Smooth muscle cell (in vitro differentiated cells): ENCODE results near the gene IPO11. TPM values are rescaled to one million over a fixed set of nuclear protein-coding genes. Genes with fewer than 3 reads are reported as not detected.

Experiments
- DNase-seq: peaks from one replicate; lab custom pipeline; 2025; ENCODE audit not compliant: unreplicated experiment; lab: John Stamatoyannopoulos, UW
- H2AFZ ChIP-seq: fragments of 200-600 bp; sonication (generic); 2 replicates; pipeline ENCODE4 v1.6.0; 2016; ENCODE audit warnings: antibody characterized with exemption, low read depth, mild to moderate bottlenecking
- H3F3A ChIP-seq: fragments of 200-600 bp; sonication (generic); 2 replicates; pipeline ENCODE4 v1.6.0; 2017; ENCODE audit warnings: antibody characterized with exemption, low read depth
- H3K27ac ChIP-seq: fragments of 200-600 bp; sonication (generic); 2 replicates; pipeline ENCODE4 v1.5.1; 2016; ENCODE audit warnings: low read depth, mild to moderate bottlenecking
- H3K27me3 ChIP-seq: fragments of 200-600 bp; sonication (generic); 2 replicates; pipeline ENCODE4 v1.6.1; 2016; ENCODE audit warnings: low read depth, mild to moderate bottlenecking
- H3K36me3 ChIP-seq: fragments of 200-600 bp; sonication (generic); 2 replicates; pipeline ENCODE4 v1.5.1; 2016; ENCODE audit warnings: low read depth
- H3K4me1 ChIP-seq: fragments of 200-600 bp; sonication (generic); 2 replicates; pipeline ENCODE4 v1.5.1; 2016; ENCODE audit warnings: low read depth
- H3K4me2 ChIP-seq: fragments of 200-600 bp; sonication (generic); 2 replicates; pipeline ENCODE4 v1.6.0; 2016; ENCODE audit warnings: mild to moderate bottlenecking
- H3K4me3 ChIP-seq: fragments of 200-600 bp; sonication (generic); 2 replicates; pipeline ENCODE4 v1.5.1; 2016; ENCODE audit warnings: mild to moderate bottlenecking
- H3K79me2 ChIP-seq: fragments of 200-600 bp; sonication (generic); 2 replicates; pipeline ENCODE4 v1.6.0; 2016; ENCODE audit warnings: low read depth, mild to moderate bottlenecking
- H3K9ac ChIP-seq: fragments of 200-600 bp; sonication (generic); 2 replicates; pipeline ENCODE4 v1.6.0; 2016; ENCODE audit warnings: low read depth
- H3K9me3 ChIP-seq: fragments of 200-600 bp; sonication (generic); replicated peaks from 2 replicates; pipeline ENCODE4 v1.5.1; 2016; ENCODE audit warnings: low read depth
- H4K20me1 ChIP-seq: fragments of 200-600 bp; sonication (generic); 2 replicates; pipeline ENCODE4 v1.6.0; 2016; ENCODE audit warnings: low read depth
- WGBS: methylation state at CpG from one replicate; pipeline ENCODE4 v1.1.7; 2016; ENCODE audit warnings: low lambda C conversion rate; 5-methylcytosine and 5-hydroxymethylcytosine counted together
- polyA plus RNA-seq: library from polyadenylated mRNA; unstranded; fragments of >200 nt; fragmentation: Nextera tagmentation; extraction: Ambion mirVana; gene quantifications from 2 replicates; pipeline ENCODE4 v1.2.1, GENCODE V29; 2016
- total RNA-seq: library from RNA; depleted of rRNA; stranded (reverse); fragments of >200 nt; gene quantifications from 2 replicates; pipeline ENCODE4 v1.2.3, GENCODE V29; 2014
- TF ChIP-seq, protein P1 (sequence below): fragments of 200-600 bp; sonication (generic); IDR thresholded peaks from 2 replicates; pipeline ENCODE4 v1.5.1; 2017; ENCODE audit warnings: borderline replicate concordance, mild to moderate bottlenecking, antibody characterized with exemption; ENCODE audit not compliant: insufficient read depth, poor library complexity, severe bottlenecking

The IPO11 gene
- total and polyA plus RNA-seq, 2 experiments from 2014 or later = 9.3 to 31.8 TPM

DNA sequence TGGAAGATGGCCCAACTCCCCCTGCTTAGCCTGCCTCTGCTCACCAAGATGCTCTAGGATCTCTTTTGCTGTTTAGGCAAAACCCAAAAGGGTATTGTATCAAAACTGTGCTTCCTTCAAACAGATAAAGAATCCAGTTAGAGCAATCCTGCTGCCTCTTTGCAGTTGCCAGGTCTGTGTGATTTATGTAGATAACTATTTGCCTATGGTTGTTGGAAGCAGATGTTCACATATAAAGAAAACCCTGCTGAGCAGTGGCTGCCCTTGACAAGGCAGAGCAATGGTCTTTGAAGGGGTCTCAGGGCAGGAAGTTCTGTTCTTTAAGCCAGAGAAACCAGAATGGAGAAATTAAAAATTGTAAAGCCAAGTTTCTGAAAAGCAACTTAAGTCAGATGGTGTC, 234.7 kb downstream of the IPO11 start:
- Histone ChIP-seq H3K79me2 (no peaks in the 10 kb centered on the region), H3K4me1 (no peaks in the 10 kb centered on the region), H3K9me3 (no peaks in the 10 kb centered on the region), H3K4me3 (no peak overlapping the region), H4K20me1 (no peaks in the 10 kb centered on the region), H2AFZ (no peak overlapping the region), H3F3A (no peaks in the 10 kb centered on the region), H3K9ac (no peak overlapping the region), H3K27me3 (no peaks in the 10 kb centered on the region), H3K36me3 (no peaks in the 10 kb centered on the region), H3K27ac (no peak overlapping the region), H3K4me2 (no peak overlapping the region)
- DNase-seq = no peak
- TF ChIP-seq, protein P1, sequence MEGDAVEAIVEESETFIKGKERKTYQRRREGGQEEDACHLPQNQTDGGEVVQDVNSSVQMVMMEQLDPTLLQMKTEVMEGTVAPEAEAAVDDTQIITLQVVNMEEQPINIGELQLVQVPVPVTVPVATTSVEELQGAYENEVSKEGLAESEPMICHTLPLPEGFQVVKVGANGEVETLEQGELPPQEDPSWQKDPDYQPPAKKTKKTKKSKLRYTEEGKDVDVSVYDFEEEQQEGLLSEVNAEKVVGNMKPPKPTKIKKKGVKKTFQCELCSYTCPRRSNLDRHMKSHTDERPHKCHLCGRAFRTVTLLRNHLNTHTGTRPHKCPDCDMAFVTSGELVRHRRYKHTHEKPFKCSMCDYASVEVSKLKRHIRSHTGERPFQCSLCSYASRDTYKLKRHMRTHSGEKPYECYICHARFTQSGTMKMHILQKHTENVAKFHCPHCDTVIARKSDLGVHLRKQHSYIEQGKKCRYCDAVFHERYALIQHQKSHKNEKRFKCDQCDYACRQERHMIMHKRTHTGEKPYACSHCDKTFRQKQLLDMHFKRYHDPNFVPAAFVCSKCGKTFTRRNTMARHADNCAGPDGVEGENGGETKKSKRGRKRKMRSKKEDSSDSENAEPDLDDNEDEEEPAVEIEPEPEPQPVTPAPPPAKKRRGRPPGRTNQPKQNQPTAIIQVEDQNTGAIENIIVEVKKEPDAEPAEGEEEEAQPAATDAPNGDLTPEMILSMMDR = no peak

DNA sequence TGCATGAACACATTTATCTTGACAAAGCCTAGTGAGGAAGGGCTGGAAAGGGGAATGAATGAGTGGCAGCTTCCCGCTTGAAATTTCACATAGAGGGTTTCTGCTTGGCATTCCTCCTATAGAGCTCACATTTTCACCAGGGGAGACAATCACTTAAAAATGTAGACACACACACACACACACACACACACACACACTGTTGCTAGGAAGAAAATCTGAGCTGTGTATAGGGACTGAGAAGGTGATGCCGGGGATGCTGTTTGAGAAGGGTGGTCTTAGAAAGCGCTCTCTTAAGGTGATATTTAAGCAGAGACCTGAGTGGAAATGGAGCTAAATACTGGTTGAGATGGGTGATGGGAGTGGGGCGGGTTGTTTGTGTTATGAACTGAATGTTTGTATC, 236.5 kb downstream of the IPO11 start:
- Histone ChIP-seq H3K4me1 (no peaks in the 10 kb centered on the region), H3K9me3 (no peaks in the 10 kb centered on the region), H3K27me3 (no peaks in the 10 kb centered on the region), H3K9ac (no peak overlapping the region), H2AFZ (no peak overlapping the region), H3K4me2 (no peak overlapping the region), H3K79me2 (no peaks in the 10 kb centered on the region), H3K27ac (no peak overlapping the region), H3K36me3 (no peaks in the 10 kb centered on the region), H4K20me1 (no peaks in the 10 kb centered on the region), H3F3A (no peaks in the 10 kb centered on the region), H3K4me3 (no peak overlapping the region)
- no peak for DNase-seq
- WGBS = 96% methylated on average over 4 of the region's 4 CpGs
- TF ChIP-seq, protein P1 = no peak

DNA sequence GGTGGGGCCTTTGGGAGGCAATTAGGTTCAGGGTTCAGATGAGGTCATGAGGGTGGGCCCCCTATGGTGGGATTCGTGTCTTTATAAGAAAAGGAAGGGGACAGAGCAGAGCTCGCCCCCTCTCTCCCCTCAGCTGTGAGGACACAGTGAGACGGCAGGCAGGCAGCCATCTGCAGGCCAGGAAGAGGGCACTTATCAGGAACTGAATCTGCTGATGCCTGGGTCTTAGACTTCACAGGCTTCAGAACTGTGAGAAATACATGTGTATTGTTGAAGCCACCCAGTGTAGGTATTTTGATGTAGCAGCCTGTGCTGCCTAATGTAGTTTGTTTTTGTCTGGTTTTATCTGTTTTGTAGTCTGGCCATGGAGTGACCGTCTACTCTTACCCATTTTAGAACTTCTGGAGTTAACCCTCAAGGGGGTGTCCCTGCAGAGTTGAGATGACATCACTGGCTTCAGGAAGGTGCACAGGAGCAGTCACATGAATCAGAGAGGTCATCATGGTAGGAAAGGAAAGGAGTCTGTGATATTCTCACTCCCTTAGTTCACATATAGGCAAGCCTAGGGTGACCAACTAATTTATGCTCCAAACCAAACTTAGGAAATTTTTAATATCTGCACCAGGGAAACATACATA, 237.0 kb downstream of the IPO11 start:
- DNase-seq = no peak
- no peaks in the 10 kb centered on the region for H3K36me3 ChIP-seq
- no peaks in the 10 kb centered on the region for H3K79me2 ChIP-seq
- no peaks in the 10 kb centered on the region for H3F3A ChIP-seq
- H2AFZ ChIP-seq = no peak overlapping the region
- H3K9ac ChIP-seq = no peak overlapping the region
- TF ChIP-seq, protein P1 = no peak
- H3K27me3 ChIP-seq = no peaks in the 10 kb centered on the region
- H3K27ac ChIP-seq = no peak overlapping the region
- WGBS = 51% methylated on average over 4 of the region's 4 CpGs
- no peak overlapping the region for H3K4me3 ChIP-seq
- H3K9me3 ChIP-seq = no peaks in the 10 kb centered on the region
- no peaks in the 10 kb centered on the region for H3K4me1 ChIP-seq
- no peaks in the 10 kb centered on the region for H4K20me1 ChIP-seq
- H3K4me2 ChIP-seq = no peak overlapping the region

DNA sequence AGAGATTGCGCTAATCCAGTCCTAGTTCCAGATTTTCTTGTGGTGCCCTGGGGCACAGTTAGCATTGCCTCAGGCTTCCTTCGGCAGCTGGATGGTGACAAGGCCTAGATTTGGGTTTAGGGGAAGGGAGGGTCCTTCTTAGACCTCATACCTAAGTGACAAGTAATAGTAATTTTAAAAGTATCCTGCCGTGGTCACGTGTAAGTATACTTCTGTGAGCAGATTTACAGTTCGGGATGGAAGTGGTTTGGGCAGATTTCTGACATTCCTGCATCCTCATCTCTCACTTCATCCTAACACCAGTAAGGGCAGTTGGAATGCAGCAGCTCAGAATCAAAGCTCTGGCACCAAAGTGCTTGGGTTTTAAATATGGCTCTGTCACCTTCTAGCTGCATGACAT, 237.6 kb downstream of the IPO11 start:
- Histone ChIP-seq H3K36me3 (no peaks in the 10 kb centered on the region), H3K4me2 (no peak overlapping the region), H3F3A (no peaks in the 10 kb centered on the region), H3K4me3 (no peak overlapping the region), H3K27ac (no peak overlapping the region), H3K9ac (no peak overlapping the region), H4K20me1 (no peaks in the 10 kb centered on the region), H3K9me3 (no peaks in the 10 kb centered on the region), H3K79me2 (no peaks in the 10 kb centered on the region), H3K4me1 (no peaks in the 10 kb centered on the region), H2AFZ (no peak overlapping the region), H3K27me3 (no peaks in the 10 kb centered on the region)
- no peak for DNase-seq
- WGBS = 43% methylated on average over 5 of the region's 5 CpGs
- TF ChIP-seq, protein P1 = no peak
